GM12878 (cell line): Measurements from ENCODE around the gene KDM6A. TPM values are rescaled to one million over a fixed set of nuclear protein-coding genes. Genes with fewer than 3 reads are reported as not detected.

Experiments
- ATAC-seq: fragments of 200-7000 bp; cut with Tn5 transposase; 3 replicates; pipeline ENCODE4 v1.9.1; 2020; ENCODE audit warnings: mild to moderate bottlenecking, moderate library complexity
- BruUV-seq: library from RNA; stranded (reverse); fragments of 400-500 nt; replicated peaks from 2 replicates; lab custom pipeline; 2021; lab: Mats Ljungman, UMichigan
- CTCF ChIA-PET: fragments of 300-600 bp; sonication (Branson Sonifier 250); formaldehyde crosslinking; extraction: SDS; loops from one replicate; lab custom pipeline; 2021; ENCODE audit warnings: inconsistent platforms; lab: Yijun Ruan, JAX
- POLR2A ChIA-PET: fragments of 350-600 bp; formaldehyde crosslinking; extraction: SDS; loops from one replicate; lab custom pipeline; 2021; ENCODE audit warnings: inconsistent platforms; lab: Charles Lee
- RAD21 ChIA-PET: fragments of 300-600 bp; sonication (Branson Sonifier 250); formaldehyde crosslinking; loops from one replicate; lab custom pipeline; 2023; ENCODE audit warnings: antibody characterized with exemption; ENCODE audit not compliant: unreplicated experiment; lab: Charles Lee
- SMC1A ChIA-PET: fragments of 300-600 bp; sonication (Branson Sonifier 250); formaldehyde crosslinking; loops from one replicate; lab custom pipeline; 2023; ENCODE audit not compliant: unreplicated experiment, uncharacterized antibody; lab: Charles Lee
- DNase-seq: peaks from one replicate; pipeline ENCODE4 v3.0.0-alpha.2; 2011; ENCODE audit warnings: low read depth, low spot score
- FAIRE-seq: peaks from 3 replicates; lab custom pipeline; 2011; peaks lifted over from hg19 to GRCh38; lab: Jason Lieb, UNC
- H2AFZ ChIP-seq: 2 replicates; pipeline ENCODE4 v1.6.0; 2011; ENCODE audit warnings: low read depth, low read length, control low read depth; ENCODE audit not compliant: control insufficient read depth
- H3K27ac ChIP-seq: 2 replicates; pipeline ENCODE4 v1.5.1; 2011; ENCODE audit warnings: control low read depth; ENCODE audit not compliant: control insufficient read depth, insufficient read depth
- H3K27me3 ChIP-seq, 2 experiments: replicated peaks in 1 of 2; 2 replicates each; pipeline versions ENCODE4 v1.6.0 to v1.6.1; 2011; ENCODE audit warnings: low read length in 1 of 2; ENCODE audit not compliant: control insufficient read depth in 2 of 2, insufficient read depth in 2 of 2
- H3K36me3 ChIP-seq, 2 experiments: 2 replicates each; pipeline ENCODE4 v1.5.1; 2011; ENCODE audit warnings: low read length in 1 of 2; ENCODE audit not compliant: control insufficient read depth in 2 of 2, insufficient read depth in 2 of 2
- H3K4me1 ChIP-seq: 2 replicates; pipeline ENCODE4 v1.6.1; 2011; ENCODE audit warnings: mild to moderate bottlenecking, low read length, moderate library complexity, mixed read lengths; ENCODE audit not compliant: control insufficient read depth, insufficient read depth
- H3K4me2 ChIP-seq: 2 replicates; pipeline ENCODE4 v1.6.0; 2011; ENCODE audit warnings: control low read depth; ENCODE audit not compliant: control insufficient read depth, insufficient read depth
- H3K4me3 ChIP-seq: fragments of 200-600 bp; sonication (generic); 2 replicates; pipeline ENCODE4 v1.5.1; 2016
- H3K79me2 ChIP-seq: 2 replicates; pipeline ENCODE4 v1.6.0; 2011; ENCODE audit warnings: low read length; ENCODE audit not compliant: control insufficient read depth, insufficient read depth
- H3K9ac ChIP-seq: 2 replicates; pipeline ENCODE4 v1.8.0; 2011; ENCODE audit warnings: low read length, control low read depth, mixed read lengths; ENCODE audit not compliant: control insufficient read depth, insufficient read depth
- H3K9me3 ChIP-seq: replicated peaks from 3 replicates; pipeline ENCODE4 v1.5.1; 2011; ENCODE audit warnings: mild to moderate bottlenecking, low read length; ENCODE audit not compliant: control insufficient read depth, insufficient read depth
- H4K20me1 ChIP-seq: 2 replicates; pipeline ENCODE4 v1.6.0; 2011; ENCODE audit not compliant: control insufficient read depth, insufficient read depth
- FOXK2 ChIP-seq: fragments of 450-650 bp; IDR thresholded peaks from 2 replicates; pipeline ENCODE4 v1.6.1; 2017; ENCODE audit warnings: mild to moderate bottlenecking, moderate library complexity
- HCFC1 ChIP-seq: fragments of 150-350 bp; IDR thresholded peaks from 2 replicates; pipeline ENCODE4 v1.6.1; 2014; ENCODE audit warnings: low read length
- IKZF1 ChIP-seq: fragments of 450-650 bp; conservative IDR thresholded peaks from 2 replicates; pipeline ENCODE4 v1.6.1; 2017; ENCODE audit warnings: antibody characterized with exemption, mild to moderate bottlenecking
- MEF2A ChIP-seq: IDR thresholded peaks from 2 replicates; pipeline ENCODE4 v1.6.1; 2011; ENCODE audit warnings: low read depth, mild to moderate bottlenecking, low read length, moderate library complexity; ENCODE audit not compliant: insufficient read depth
- POLR2AphosphoS2 ChIP-seq: IDR thresholded peaks from 2 replicates; pipeline ENCODE4 v1.6.1; 2011; ENCODE audit warnings: low read depth, mild to moderate bottlenecking, low read length, improper control_type of control experiment, moderate library complexity
- RBBP5 ChIP-seq: fragments of 200-600 bp; sonication (generic); conservative IDR thresholded peaks from 2 replicates; pipeline ENCODE4 v1.6.1; 2016
- STAT3 ChIP-seq: IDR thresholded peaks from 2 replicates; pipeline ENCODE4 v1.6.1; 2011; ENCODE audit warnings: low read depth, low read length, improper control_type of control experiment
- SUPT20H ChIP-seq: IDR thresholded peaks from 2 replicates; pipeline ENCODE4 v1.6.1; 2011; ENCODE audit warnings: low read depth, mild to moderate bottlenecking, low read length, moderate library complexity, borderline replicate concordance; ENCODE audit not compliant: control insufficient read depth
- YBX1 ChIP-seq: fragments of 450-650 bp; IDR thresholded peaks from 2 replicates; pipeline ENCODE4 v1.6.1; 2016; ENCODE audit warnings: antibody characterized with exemption
- ZBED1 ChIP-seq: IDR thresholded peaks from 2 replicates; pipeline ENCODE4 v1.6.1; 2016; ENCODE audit warnings: borderline replicate concordance
- WGBS: methylation state at CpG from one replicate; pipeline ENCODE4 v1.1.6; 2016; ENCODE audit warnings: low lambda C conversion rate; ENCODE audit not compliant: insufficient replicate concordance, insufficient coverage; ENCODE audit errors: missing lambda C conversion rate; 5-methylcytosine and 5-hydroxymethylcytosine counted together
- in situ Hi-C: fragments of 300-500 bp; cut with MboI; formaldehyde crosslinking; loops from 9 replicates; pipeline ENCODE4 v1.14.3; 2018; ENCODE audit warnings: mixed read lengths
- intact Hi-C: fragments of 100-400 bp; cut with micrococcal nuclease; formaldehyde crosslinking; loops from one replicate; pipeline ENCODE4 v1.14.2; 2022; ENCODE audit not compliant: unreplicated experiment
- polyA plus RNA-seq, 11 experiments: library from polyadenylated mRNA; depleted of rRNA in 4 of 11; unstranded in 6 of 11; stranded (reverse) in 5 of 11; fragments of >200 nt; fragmentation: Nextera tagmentation in 4 of 11; fragmentation: Illumina TruSeq in 1 of 11; extraction: Ambion mirVana in 4 of 11; extraction: Trizol in 1 of 11; gene quantifications; 1 replicate in 1 of 11; 2 replicates in 10 of 11; pipeline versions ENCODE4 v1.2.1 to v1.2.3, GENCODE V29; 2011 to 2016; ENCODE audit warnings: inconsistent platforms in 2 of 11, missing spikeins in 2 of 11, low read depth in 1 of 11
- total RNA-seq, 4 experiments: library from RNA; depleted of rRNA in 3 of 4; stranded (reverse); fragments of >200 nt in 3 of 4; fragmentation: Illumina TruSeq in 1 of 4; extraction: Trizol in 1 of 4; gene quantifications; 2 replicates each; pipeline versions ENCODE4 v1.2.1 to v1.2.3, GENCODE V29; 2013 to 2021
- TF ChIP-seq, protein P1 (sequence below): fragments of 450-650 bp; IDR thresholded peaks from 2 replicates; pipeline ENCODE4 v1.6.1; 2017; ENCODE audit warnings: mild to moderate bottlenecking, moderate library complexity
- TF ChIP-seq, protein P2 (sequence below): fragments of 450-650 bp; formaldehyde crosslinking; IDR thresholded peaks from 2 replicates; pipeline ENCODE4 v1.5.0; 2022; ENCODE audit warnings: mild to moderate bottlenecking, missing genetic modification characterization

Gene KDM6A
- total and polyA plus RNA-seq, 10 of the 15 experiments (the other 5 are each of a cell fraction or from before 2014, with no cell fraction given): 7.9 to 29.0 (median 20.4) TPM

DNA sequence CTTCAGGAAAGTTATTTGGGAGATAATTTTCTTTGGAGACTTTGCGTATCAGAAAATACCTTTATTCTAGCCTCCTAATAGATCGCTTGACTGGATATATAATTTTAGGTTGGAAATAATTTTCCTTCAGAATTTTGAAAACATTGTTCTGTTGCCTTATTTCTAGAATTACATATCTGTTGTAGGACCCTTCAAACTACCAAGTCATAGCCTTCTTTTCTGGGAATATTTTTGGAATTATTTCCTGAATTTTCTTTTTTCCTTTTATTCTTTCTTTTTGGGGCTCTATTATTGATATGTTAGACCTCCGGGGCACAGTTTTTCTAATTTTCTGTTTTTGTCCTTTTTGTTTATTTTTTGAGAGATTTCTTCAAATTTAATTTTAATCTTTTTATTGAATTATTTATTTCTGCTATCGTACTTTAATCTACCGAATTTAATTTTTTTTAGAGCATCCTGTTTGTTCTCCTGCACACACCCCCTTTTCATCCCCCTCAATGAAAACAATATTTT is 100.5 kb downstream of the KDM6A start:
- Histone ChIP-seq H3K27me3 (no peaks in the 10 kb centered on the region), H3K9me3 (peaks cover 15% of the 10 kb centered on the region), H2AFZ (no peak overlapping the region), H3K4me2 (no peak overlapping the region), H3K9ac (no peak overlapping the region), H3K4me1 (no peaks in the 10 kb centered on the region), H3K36me3 (peaks cover 0 to 3% of the 10 kb centered on the region in 2 experiments; a peak in 2 of 4 replicates), H3K27ac (no peak overlapping the region), H3K4me3 (no peak overlapping the region), H4K20me1 (no peaks in the 10 kb centered on the region), H3K79me2 (peaks cover 19% of the 10 kb centered on the region)
- DNase-seq (no peak), FAIRE-seq (no peak), ATAC-seq (no peak)
- in situ Hi-C loops (no loop called here), intact Hi-C loops (no loop called here)
- WGBS: over 99% methylated on average over 5 of the region's 5 CpGs
- no TSS peak for BruUV-seq
- ChIA-PET SMC1A (no interaction called here), CTCF (no interaction called here), POLR2A (no interaction called here), RAD21 (no interaction called here)
- no peak for TF ChIP-seq FOXK2
- TF ChIP-seq STAT3: no peak
- TF ChIP-seq RBBP5: no peak
- TF ChIP-seq, protein P1, sequence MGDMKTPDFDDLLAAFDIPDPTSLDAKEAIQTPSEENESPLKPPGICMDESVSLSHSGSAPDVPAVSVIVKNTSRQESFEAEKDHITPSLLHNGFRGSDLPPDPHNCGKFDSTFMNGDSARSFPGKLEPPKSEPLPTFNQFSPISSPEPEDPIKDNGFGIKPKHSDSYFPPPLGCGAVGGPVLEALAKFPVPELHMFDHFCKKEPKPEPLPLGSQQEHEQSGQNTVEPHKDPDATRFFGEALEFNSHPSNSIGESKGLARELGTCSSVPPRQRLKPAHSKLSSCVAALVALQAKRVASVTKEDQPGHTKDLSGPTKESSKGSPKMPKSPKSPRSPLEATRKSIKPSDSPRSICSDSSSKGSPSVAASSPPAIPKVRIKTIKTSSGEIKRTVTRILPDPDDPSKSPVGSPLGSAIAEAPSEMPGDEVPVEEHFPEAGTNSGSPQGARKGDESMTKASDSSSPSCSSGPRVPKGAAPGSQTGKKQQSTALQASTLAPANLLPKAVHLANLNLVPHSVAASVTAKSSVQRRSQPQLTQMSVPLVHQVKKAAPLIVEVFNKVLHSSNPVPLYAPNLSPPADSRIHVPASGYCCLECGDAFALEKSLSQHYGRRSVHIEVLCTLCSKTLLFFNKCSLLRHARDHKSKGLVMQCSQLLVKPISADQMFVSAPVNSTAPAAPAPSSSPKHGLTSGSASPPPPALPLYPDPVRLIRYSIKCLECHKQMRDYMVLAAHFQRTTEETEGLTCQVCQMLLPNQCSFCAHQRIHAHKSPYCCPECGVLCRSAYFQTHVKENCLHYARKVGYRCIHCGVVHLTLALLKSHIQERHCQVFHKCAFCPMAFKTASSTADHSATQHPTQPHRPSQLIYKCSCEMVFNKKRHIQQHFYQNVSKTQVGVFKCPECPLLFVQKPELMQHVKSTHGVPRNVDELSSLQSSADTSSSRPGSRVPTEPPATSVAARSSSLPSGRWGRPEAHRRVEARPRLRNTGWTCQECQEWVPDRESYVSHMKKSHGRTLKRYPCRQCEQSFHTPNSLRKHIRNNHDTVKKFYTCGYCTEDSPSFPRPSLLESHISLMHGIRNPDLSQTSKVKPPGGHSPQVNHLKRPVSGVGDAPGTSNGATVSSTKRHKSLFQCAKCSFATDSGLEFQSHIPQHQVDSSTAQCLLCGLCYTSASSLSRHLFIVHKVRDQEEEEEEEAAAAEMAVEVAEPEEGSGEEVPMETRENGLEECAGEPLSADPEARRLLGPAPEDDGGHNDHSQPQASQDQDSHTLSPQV: no peak
- no peak for TF ChIP-seq ZBED1
- no peak for TF ChIP-seq MEF2A
- TF ChIP-seq, protein P2, sequence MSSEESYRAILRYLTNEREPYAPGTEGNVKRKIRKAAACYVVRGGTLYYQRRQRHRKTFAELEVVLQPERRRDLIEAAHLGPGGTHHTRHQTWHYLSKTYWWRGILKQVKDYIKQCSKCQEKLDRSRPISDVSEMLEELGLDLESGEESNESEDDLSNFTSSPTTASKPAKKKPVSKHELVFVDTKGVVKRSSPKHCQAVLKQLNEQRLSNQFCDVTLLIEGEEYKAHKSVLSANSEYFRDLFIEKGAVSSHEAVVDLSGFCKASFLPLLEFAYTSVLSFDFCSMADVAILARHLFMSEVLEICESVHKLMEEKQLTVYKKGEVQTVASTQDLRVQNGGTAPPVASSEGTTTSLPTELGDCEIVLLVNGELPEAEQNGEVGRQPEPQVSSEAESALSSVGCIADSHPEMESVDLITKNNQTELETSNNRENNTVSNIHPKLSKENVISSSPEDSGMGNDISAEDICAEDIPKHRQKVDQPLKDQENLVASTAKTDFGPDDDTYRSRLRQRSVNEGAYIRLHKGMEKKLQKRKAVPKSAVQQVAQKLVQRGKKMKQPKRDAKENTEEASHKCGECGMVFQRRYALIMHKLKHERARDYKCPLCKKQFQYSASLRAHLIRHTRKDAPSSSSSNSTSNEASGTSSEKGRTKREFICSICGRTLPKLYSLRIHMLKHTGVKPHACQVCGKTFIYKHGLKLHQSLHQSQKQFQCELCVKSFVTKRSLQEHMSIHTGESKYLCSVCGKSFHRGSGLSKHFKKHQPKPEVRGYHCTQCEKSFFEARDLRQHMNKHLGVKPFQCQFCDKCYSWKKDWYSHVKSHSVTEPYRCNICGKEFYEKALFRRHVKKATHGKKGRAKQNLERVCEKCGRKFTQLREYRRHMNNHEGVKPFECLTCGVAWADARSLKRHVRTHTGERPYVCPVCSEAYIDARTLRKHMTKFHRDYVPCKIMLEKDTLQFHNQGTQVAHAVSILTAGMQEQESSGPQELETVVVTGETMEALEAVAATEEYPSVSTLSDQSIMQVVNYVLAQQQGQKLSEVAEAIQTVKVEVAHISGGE (CRISPR knock-in tag): no peak
- no peak for TF ChIP-seq POLR2AphosphoS2
- TF ChIP-seq SUPT20H: no peak
- TF ChIP-seq IKZF1: no peak
- TF ChIP-seq YBX1: no peak
- TF ChIP-seq HCFC1: no peak
